ENCODE data around the gene MRFAP1L1.
"Not testable (repeated sequence)": the region's sequence is repeated elsewhere in the genome, so short reads cannot be mapped to it uniquely, and the experiment has no call there.

Gene MRFAP1L1

DNA sequence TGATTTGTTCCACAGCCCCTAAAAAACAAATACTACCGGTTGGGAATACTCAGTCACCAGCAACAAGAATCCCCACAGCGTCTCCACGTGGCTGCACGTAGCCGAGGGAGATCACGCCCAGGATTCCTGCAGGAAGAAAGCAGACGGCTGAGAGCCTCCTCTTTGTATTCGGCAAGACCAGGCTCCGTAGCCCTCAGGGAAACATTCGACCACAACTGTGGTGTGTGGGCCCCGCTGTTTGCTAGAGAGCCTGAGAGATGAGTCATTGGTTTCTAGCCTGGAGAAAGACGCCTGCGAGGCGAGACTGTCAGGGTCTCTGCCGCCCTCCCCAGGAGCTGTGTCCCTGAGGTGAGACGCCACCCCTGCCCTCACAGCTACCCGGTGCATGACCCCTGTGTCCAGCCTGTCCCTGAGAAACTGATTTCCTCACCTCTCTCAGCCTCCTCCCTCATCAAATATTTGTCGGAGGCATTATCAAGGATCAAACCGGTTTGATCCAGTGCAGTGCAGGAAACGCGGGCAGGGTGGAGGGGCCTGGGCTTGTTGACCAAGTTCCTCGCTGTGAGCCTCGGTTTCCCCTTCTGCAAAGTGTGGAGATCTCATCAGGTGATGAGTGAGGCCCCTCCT is 20.7 kb downstream of the MRFAP1L1 start:
- peak; percentile 74 for DNase-seq (ENCODE audit: low spot score)

DNA sequence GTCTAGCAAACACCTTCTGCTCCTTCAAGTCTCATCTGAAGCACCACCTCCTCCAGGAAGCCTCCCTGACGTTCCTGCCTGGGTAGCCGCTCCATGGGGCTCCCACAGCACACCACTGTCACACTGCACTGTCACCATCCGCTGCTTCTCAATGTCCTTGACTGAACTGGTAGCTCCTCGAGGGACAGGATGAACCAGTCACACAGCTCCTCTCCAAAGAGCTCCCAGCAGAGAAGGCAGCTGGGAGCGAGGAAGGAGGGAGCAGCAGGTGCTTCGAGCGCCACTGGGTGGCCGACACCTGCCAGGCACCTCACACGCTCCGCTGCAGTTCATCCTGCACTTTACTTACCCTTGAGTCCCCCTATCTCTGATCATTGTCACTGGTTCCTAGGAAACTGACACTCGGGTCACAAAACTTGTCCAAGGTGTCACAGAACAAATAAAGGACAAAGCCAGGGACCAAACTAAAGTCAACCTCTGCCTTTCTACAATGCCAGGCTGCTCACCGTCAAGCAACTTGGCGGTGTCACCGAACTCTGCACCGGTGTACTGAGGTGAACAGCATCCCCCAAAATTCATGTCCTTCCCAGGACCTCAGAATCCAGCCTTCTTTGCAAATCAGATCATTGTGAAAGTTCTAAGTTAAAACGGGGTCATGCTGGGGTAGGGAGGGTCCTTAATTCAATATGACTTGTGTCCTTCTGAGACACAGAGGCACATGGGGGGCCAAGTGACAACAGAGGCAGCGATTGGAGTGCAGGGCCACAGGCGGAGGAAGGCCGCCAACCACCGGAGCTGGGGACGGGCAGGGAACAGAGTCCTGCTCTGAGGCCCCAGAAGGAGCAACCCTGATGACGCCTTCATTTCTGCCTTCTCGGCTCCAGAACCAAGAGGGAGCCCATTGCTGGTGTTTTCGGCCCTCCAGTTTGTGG is 21.5 kb downstream of the MRFAP1L1 start:
- no peak for DNase-seq (ENCODE audit: low spot score)

DNA sequence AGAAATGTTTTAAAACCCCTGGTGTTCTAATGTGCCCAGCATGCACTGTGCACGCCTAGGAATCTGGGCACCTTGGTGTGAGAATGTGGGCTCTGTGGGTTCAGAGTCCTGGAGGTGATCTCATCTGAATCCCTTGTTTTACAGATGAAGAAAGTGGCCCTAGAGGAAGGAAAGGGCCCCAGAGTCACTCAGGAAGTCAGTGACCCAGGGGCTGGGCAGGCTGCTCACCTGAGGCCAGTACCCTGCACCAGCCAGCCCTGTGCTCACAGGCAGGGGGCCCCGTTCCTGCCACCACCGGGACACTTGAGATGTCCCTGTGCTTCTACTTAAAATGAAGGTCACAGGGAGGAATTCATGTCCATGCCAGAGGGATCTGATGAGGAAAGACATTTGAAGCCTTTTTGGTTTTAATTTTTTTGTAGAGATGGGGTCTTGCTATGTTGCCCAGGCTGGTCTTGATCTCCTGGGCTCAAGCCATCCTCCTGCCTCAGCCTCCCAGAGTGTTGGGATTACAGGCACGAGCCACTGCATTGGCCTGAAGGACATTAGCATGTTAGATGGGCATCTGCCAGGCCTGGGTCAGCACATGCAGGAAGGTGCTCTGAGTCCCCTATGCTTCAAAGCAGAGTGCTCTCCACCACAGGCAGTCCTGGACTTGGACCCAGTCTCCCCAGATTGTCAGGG is 23.4 kb downstream of the MRFAP1L1 start:
- no peak for DNase-seq (ENCODE audit: low spot score)

DNA sequence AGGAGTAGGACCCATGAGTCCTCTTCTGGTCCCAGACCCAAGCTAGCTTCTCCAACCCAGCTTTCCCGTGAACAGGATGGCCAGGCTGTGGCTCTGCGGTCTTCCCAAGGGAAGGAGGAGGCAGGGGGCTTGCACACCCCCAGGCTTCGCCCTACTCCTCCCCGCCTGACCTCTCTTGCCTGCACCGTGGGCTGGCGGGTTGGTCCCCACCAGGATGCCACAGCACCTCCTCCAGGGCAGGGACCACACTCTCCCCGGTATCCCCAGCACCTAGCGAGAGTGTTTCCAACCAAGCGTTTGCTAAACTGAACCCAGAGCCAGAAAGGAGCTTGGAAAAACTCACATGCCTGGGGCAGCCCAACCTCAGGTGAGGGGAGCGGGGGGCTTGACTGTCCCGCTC is 25.0 kb downstream of the MRFAP1L1 start:
- DNase-seq (ENCODE audit: low spot score), result no peak

DNA sequence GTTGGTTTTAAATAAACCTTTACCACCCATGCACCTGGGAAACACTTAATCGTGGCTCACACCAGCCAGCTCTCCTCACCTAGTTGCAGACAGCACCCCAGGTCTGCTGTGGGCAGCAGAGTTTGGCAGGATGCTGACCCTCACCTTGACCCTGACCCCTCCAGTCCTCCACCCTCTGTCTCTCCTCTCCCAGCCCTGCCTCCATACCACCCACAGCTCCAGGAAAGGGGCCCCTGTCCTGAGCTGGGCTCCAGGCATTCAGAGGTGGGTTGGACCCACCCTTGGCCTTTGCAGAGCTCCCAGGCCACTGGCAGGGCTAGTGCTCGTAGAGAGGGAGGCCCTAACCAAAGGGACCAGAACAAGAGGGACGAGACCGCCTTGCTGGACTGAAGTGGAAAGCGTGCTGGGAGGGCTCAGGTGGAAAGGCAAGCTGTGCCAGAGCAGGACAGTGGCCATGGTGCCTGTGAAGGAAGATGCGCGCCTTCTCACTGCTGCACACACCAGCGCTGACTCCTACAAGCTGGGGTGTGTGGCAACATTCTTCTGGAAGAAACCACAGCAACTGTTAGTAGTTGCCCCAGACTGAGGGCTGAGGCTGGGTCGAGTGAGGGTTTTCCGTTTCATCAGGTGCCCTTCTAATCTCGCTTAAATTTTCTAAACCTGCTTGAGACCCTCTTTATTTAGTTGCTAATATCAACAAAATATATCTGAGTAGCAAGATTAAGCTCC is 26.6 kb downstream of the MRFAP1L1 start:
- DNase-seq (ENCODE audit: low spot score), result no peak

DNA sequence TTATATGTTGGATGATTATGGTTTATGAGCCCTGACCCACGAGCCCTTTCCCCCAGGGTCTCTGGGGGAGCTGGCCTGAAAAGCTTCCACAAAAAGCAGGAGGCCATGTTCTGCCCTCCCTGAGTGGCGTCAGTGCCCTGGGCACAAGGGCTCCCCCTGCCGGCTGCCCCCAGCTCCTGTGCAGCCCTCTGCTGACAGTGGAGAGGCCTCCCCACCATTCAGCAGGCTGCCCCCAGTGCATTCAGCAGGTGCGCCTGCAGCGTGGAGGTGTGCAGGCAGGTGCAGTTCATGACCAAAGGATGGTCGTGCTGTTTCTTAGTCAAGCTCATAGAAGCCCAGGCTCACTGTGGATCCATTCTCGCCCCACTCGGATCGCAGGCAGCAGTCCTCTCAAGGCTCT is 28.5 kb downstream of the MRFAP1L1 start:
- DNase-seq (ENCODE audit: low spot score), result no peak

DNA sequence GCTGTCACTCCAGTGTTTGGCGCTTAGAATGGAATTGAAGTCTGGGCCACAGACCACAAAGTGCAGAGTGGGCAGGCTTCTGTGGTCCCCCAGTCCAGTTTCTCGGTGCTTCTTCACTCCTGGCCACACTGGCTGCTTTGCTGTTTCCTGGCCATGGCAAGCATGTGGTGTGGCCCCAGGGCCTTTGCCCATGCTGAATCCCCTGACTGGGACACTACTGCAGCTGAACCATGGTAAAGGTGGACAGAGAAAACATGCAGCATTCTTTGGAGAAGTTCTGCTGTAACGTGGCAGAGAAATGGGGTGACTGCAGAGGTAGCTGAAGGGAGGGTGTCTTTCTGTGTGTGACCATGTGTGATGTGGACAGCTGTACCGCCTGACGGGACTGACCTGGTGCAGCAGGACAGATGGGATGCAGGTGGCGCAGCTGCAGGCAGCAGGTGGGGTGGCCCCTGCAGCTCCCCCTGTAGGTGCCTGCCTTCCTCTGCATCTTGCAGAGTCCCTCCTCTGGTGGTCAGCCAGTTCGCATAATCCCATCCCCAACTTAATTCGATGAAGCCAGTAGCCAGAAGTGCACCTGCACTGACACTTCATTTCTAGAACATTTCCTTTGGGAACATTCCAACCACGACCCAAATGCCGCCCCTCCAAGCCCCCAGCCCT is 29.2 kb downstream of the MRFAP1L1 start:
- DNase-seq (ENCODE audit: low spot score), result no peak

DNA sequence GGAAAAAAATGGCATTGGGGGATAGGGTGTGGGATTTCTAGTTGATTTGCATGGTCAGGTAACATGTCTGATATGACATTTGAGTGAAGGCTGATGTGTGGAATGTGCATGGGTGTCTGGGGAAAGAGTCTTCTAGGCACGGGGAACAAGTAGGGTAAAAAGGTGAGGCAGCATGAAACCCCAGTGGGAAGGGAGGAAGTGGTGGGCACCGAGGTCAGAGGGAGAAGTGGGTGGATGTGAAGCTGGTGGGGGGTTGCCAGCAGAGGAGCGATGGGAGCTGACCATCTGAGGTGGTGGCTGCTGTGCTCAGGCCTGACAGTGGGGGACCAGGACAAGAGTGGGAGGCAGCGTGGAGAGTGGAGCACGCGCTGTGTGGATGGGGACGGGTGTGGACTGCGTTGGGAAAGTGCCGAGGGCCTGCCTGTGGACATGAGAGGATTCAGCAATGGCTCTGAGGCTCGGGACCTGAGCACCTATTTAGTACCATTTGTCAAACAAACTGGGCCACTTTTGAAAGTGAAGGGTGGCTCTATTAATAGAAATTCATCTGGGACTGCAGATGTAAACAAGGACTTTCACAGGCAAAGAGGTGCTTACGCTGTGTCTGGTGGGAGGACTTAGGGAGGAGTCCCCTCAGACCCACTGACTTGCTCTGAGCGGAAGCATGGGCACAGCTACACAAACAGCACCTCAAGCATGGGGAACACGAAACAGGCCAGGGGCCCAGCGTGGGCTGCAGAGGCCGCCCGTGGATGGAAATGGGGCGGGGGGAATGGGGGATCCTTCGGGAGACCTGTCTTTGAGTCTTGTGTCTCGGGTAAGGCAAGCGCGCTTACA is 32.7 kb downstream of the MRFAP1L1 start:
- DNase-seq (ENCODE audit: low spot score), result no peak

DNA sequence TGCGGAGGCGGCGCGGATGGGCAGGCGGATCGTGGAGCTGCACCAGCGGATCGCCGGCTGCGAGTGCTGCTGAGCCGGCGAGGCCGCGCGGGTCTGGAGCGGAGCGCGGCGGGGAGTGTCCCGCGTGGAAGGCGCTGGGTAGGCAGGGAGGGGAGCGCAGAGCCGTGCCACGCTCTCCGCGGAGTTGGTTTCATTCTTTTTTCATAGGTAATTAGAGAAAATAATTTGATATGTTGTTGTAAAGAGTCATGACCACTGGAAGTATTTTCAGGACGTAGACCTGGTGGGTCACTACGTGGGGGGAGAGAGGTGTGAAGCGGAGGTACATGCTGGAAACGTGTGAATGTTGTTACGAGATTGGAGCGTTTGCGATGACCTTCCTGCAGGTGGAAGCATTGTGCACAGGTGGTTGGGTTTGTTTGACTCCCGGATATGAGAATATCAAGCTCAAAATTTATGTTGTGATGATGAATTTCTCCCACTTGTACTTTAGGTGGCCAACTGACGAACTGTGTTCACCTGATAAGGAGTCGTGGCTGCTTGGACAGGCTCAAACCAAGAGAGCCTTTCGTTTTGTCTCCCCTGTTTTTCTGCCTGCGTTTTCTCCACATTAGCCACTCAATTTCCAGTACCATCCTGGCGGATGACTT is 35.0 kb downstream of the MRFAP1L1 start:
- DNase-seq (ENCODE audit: low spot score), result peak; percentile 75

DNA sequence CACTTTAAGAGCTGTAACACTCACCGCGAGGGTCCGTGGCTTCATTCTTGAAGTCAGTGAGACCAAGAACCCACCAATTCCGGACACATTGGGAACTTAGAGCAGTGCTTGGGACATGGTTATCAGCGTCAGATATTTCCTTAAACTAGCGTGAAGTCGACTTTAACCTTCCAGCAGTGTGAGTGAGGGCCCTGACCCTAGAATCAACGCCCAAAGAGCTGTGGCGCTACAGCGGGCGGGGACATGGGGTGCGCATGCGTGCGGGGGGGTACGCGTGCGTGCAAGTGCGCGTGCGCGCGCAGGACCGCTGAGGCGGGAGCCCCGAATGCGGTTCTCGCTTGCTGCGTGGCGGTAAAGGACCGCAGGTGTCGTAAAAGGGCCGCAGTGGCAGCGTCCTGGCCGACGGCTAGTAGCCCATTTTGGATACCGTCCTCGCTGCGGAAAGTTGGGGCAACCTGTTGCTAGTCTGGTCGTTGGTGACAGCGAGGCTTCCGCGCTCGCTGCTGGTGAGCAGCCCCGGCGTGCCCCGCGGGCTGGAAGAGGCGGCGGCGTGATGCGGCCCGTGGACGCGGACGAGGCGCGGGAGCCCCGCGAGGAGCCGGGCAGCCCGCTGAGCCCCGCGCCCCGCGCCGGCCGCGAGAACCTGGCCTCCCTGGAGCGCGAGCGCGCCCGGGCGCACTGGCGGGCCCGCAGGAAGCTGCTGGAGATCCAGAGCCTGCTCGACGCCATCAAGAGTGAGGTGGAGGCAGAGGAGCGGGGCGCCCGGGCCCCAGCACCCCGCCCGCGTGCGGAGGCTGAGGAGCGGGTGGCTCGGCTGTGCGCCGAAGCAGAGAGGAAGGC is 35.8 kb downstream of the MRFAP1L1 start:
- DNase-seq (ENCODE audit: low spot score), result peak; percentile 96

DNA sequence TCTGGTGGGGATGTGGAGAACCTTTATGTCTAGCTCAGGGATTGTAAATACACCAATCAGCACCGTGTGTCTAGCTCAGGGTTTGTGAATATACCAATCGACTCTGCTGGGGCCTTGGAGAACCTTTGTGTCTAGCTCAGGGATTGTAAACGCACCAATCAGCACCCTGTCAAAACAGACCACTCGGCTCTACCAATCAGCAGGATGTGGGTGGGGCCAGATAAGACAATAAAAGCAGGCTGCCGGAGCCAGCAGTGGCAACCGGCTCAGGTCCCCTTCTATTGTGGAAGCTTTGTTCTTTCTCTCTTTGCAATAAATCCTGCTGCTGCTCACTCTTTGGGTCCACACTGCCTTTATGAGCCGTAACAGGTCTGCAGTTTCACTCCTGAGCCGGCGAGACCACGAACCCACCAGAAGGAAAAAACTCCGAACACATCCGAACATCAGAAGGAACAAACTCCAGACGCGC is 36.4 kb downstream of the MRFAP1L1 start:
- not testable (repeated sequence) for DNase-seq (ENCODE audit: low spot score)

DNA sequence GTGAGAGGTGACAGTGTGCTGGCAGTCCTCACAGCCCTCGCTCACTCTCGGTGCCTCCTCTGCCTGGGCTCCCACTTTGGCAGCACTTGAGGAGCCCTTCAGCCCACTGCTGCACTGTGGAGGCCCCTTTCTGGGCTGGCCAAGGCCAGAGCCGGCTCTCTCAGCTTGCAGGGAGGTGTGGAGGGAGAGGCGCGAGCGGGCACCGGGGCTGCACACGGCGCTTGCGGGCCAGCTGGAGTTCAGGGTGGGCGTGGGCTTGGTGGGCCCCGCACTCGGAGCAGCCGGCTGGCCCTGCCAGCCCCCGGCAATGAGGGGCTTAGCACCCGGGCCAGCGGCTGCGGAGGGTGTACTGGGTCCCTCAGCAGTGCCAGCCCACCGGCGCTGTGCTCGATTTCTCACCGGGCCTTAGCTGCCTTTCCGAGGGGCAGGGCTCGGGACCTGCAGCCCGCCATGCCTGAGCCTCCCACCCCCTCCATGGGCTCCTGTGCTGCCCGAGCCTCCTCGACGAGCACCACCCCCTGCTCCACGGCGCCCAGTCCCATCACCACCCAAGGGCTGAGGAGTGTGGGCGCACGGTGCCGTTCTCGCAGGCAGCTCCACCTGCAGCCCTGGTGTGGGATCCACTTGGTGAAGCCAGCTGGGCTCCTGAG is 37.0 kb downstream of the MRFAP1L1 start:
- DNase-seq (ENCODE audit: low spot score), result not testable (repeated sequence)

DNA sequence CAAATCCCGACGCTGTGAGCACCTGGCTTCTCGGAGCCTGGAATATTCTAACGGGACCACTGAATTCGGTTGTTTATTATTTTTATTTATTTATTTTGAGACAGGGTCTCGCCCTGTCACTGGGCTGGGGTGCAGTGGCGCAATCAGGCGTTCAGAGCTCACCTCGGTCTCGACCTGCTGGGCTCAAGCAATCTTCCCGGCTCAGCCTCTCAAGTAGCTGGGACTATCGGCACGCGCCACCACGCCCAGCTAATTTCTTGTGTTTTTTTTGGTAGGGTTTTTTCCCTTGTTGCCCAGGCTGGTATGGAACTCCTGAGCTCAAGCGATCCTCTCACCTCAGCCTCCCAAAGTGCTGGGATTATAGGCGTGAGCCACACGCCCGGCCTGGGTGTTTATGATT is 37.5 kb downstream of the MRFAP1L1 start:
- DNase-seq (ENCODE audit: low spot score), result no peak

DNA sequence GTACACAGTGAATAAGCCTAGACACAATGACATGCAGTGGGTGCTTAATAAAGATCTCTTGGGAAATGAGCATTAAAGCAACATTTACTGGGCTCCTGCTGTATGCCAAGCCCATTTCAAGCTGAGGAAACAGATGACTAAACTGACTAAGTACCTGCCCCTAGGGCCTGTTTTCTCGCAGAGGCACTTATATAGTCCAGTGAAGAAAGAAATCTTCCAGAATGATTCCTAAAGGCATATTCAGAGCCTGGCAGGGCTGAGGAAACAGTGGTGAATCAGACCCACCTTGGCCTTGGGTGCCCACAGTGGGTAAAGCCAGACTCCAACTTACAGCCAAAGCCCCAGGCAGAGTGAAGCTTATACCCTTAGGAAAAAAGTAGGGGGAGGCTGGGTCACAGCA is 38.0 kb downstream of the MRFAP1L1 start:
- no peak for DNase-seq (ENCODE audit: low spot score)

DNA sequence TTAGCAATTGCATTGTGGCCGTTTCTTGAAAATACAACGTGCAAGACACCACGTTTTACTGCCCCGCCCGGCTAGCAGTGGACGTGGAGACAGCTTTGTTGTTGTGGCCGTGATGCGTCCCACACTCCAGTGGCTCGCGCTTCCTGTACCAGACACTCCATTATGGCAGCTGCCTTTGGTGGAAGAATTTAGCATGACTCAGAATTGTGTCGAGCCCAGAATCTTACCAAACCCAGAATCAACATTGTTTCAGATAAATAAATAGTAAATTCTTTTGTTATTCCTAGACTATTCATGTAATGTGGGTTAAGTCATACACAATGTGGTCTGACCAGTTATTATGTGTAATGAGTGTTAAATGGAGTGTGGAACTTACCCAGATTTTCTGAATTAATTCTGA is 41.3 kb downstream of the MRFAP1L1 start:
- DNase-seq (ENCODE audit: low spot score), result no peak

DNA sequence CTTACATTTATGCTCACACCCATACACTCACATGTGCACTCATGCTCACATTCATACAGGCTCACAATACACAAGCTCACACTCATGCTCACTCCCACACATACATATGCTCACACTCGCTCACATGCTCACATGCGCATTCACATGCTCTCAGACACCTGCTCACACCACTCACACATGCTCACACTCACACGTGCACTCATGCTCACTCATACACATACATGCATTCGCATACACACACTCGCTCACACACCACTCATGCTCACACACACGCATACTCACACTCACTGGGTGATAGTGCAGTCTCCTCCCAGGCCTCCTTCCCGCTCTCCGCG is 44.4 kb downstream of the MRFAP1L1 start:
- DNase-seq (ENCODE audit: low spot score), result no peak

DNA sequence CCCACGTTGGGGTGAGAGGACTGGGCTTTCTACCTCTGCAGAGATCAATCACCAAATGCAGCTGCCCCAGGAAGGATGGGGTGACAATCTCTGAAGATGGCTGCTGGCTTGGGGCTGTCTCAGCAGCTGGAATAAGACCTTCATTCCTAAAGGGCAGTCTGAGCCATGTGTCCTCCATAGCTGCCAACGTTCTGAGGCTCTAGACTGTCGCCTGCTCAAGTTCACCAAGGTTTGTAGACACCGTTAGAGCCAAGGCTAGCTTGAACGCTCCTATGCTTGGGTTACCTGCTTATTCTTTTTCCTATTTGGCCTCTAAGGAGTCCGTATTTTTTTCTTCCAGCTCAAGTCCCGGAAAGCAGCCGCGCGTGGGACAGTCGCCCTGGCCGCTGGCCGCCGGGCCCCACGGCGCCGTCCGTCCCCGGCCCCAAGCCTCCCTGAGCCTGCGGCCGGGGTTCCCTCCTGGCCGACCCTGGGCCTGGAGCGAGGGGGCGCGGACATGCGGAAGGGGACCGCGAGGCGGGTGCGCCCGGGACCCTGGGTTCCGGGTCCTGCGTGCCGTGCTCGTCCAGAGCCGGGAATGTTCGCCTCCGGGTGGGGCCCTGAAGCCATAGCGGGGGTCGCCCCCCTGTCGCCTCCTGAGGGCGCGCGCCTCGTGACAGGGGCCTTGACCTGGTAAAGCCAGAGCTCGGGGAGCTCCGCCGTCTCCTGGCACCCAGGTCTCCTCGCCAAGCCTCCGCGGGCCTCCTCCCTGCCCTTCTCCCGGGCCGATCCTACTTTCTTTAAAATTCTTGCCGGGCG is 45.9 kb downstream of the MRFAP1L1 start:
- DNase-seq (ENCODE audit: low spot score), result no peak

DNA sequence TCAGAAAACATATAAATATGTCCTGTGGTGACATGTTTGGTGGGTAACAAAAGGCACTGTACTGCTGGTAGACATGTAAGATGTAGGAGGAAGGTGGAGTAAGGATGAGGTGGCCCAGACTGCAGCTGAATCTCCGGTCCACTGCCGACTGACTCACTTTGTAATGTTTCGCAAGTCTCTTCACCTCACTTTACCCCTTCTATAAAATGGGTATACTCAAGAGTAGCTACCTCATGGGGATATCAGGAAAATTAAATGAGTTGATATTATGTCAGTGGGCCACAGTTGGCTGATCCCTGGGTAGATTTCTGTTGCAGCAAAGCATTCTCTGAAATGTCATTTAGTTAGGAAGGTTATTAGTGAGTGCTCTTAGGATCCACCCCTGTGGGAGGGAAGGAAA is 47.1 kb downstream of the MRFAP1L1 start:
- no peak for DNase-seq (ENCODE audit: low spot score)

Data from CD4-positive, alpha-beta T cell treated with Interleukin-6 at 100 ng/mL for 8 hours (primary cell).